HG03575 (cell line): ENCODE results near the gene GAGE2A.
"Not testable (repeated sequence)": the region's sequence is repeated elsewhere in the genome, so short reads cannot be mapped to it uniquely, and the experiment has no call there.

Experiments used
- ATAC-seq: cut with Tn5 transposase; IDR thresholded peaks from one replicate; pipeline ENCODE4 v1.9.1; 2021; ENCODE audit not compliant: unreplicated experiment, insufficient number of reproducible peaks, low FRiP score; ENCODE audit errors: extremely low read depth

GAGE2A gene

DNA sequence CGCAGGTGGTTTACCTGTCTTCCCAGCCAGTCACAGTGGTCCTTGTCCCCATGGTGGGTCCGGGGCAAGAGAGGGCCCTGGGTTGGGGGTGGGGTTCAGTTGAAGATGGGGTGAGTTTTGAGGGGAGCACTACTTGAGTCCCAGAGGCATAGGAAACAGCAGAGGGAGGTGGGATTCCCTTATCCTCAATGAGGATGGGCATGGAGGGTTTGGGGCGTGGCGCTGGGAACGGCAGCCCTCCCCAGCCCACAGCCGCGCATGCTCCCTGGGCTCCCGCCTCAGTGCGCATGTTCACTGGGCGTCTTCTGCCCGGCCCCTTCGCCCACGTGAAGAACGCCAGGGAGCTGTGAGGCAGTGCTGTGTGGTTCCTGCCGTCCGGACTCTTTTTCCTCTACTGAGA lies at the start of gene GAGE2A:
TSS of gene GAGE2A (plus strand) at position 301 of the 400 bp plus-strand sequence. CDS start 1,155 bp downstream, outside the sequence.
- not testable (repeated sequence) for ATAC-seq

- ATAC-seq: not testable (repeated sequence)
These were observed 47.9 kb upstream of the GAGE2A start, which contains the start of gene GAGE12D for GRCh38 chrX:49541433-49541832. Gene GAGE12D (plus strand): TSS chrX:49541733. CDS start chrX:49542888, 1,155 bp downstream.

DNA sequence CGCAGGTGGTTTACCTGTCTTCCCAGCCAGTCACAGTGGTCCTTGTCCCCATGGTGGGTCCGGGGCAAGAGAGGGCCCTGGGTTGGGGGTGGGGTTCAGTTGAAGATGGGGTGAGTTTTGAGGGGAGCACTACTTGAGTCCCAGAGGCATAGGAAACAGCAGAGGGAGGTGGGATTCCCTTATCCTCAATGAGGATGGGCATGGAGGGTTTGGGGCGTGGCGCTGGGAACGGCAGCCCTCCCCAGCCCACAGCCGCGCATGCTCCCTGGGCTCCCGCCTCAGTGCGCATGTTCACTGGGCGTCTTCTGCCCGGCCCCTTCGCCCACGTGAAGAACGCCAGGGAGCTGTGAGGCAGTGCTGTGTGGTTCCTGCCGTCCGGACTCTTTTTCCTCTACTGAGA lies 38.3 kb upstream of the GAGE2A start, which contains the start of gene GAGE12E:
TSS of gene GAGE12E (plus strand) at position 301 of the 400 bp plus-strand sequence. CDS start 1,155 bp downstream, outside the sequence.
- ATAC-seq: not testable (repeated sequence)

GRCh38 chrX:49560542-49560941 lies 28.8 kb upstream of the GAGE2A start, which contains the start of gene GAGE12F:
Gene GAGE12F (plus strand): TSS chrX:49560842. CDS start chrX:49561997, 1,155 bp downstream.
- not testable (repeated sequence) for ATAC-seq

DNA sequence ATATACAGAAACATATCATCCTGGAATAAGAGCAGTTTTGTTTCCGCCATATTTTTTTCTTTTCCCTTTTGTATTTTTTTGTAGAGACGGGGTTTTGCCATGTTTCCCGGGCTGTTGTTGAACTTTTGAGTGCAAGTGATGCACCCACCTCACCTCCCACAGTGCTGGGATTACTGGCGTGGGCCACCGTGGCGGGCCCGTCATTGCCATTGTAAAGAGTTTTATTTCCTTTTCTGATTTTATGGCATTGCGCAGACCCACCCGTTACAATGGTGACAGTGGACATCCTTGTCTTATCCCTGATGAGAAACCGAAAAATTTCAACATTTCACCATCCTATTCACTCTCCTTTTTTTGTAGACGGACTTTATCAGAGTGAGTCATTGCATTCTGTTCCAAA lies 20.6 kb upstream of the GAGE2A start:
- ATAC-seq: not testable (repeated sequence)

DNA sequence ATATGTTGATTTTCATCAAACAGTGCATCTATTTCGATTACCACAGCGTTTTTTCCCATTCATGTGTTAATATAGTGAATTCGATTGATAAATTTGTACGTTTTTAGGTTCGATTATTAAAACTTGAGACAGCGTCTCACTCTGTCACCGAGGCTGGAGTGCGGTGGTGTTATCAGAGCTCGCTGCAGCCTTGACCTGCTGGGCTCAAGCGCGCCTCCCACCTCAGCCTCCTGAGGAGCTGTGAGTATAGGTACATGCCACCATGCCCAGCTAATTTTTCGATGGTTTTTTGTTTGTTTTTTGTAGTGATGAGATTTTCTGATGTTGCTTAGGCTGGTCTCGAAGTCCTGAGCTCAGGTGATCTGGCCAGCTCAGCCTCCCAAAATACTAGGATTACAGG lies 20.1 kb upstream of the GAGE2A start:
- ATAC-seq: not testable (repeated sequence)

- not testable (repeated sequence) for ATAC-seq
These were observed 19.2 kb upstream of the GAGE2A start, which contains the start of gene GAGE12G for GRCh38 chrX:49570100-49570499. Gene GAGE12G (plus strand): TSS chrX:49570400. CDS start chrX:49571555, 1,155 bp downstream.

- ATAC-seq: not testable (repeated sequence)
These were observed 9.6 kb upstream of the GAGE2A start, which contains the start of gene GAGE12H for GRCh38 chrX:49579649-49580048. Gene GAGE12H (plus strand): TSS chrX:49579949. CDS start chrX:49581104, 1,155 bp downstream.

- ATAC-seq: not testable (repeated sequence)
These were observed 628 bp downstream of the GAGE2A start for GRCh38 chrX:49589769-49590478.

GRCh38 chrX:49590488-49590887 lies 1.2 kb downstream of the GAGE2A start:
- ATAC-seq: not testable (repeated sequence)

GRCh38 chrX:49598720-49599119 lies 9.4 kb downstream of the GAGE2A start, which contains the start of gene GAGE1:
Gene GAGE1 (plus strand): TSS chrX:49599020. CDS start chrX:49600175, 1,155 bp downstream.
- not testable (repeated sequence) for ATAC-seq

- ATAC-seq: no peak
These were observed 21.5 kb downstream of the GAGE2A start for GRCh38 chrX:49610718-49611310.

DNA sequence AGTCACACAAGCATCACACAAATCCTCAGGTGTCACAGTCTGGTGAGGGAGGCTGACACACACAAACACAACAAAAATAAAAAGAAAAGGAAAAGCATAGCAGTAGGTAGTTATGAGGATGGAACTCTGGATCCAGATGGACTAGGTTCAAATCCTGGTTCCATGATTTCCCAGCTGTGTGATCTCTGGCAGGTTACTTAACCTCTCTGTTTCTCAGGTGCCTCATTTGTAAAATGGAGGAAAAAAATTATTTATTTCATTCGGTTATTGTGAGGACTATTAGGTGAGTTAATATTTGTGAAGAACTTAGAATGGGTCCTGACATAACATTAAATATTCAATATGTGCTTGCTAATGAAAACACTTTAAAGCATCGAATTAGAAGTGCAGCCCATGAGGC lies 29.3 kb downstream of the GAGE2A start:
- ATAC-seq: no peak

- ATAC-seq: no peak
These were observed 37.9 kb downstream of the GAGE2A start for GRCh38 chrX:49627086-49627777.

DNA sequence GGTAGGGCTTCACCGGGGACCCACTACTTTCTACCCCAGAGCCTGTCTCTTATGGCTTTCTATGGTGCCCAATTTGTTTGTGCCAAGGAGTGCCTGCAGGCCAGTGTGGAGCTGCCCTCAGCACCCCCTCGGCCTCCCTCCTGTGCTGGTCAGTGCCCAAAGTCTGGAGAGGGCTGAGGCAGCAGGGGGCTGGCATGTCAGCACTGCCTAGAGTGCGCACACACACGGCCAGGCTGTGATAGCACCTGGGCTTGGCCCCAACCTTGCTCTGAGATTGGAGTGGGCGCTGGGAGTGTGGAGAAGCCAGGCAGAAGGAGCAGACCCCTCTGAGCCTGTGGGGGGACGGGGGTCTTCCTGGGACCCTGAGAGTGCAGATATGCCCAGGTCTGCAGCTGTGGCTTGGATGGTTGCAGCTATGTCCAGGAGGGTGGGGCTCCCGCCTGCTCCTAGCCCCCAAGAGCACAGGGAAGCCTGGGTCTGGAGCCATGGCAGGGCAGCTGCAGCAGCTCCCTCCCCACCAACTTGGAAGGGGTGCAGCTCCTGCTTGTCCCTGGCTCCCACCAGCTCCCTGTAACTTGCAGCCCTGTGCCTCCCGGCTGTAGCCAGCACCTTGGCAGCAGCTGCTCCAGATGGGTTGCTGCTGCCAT lies 55.8 kb downstream of the GAGE2A start:
- ATAC-seq: no peak
